ENCODE data around the gene NECAP2.

NECAP2 gene, protein sequence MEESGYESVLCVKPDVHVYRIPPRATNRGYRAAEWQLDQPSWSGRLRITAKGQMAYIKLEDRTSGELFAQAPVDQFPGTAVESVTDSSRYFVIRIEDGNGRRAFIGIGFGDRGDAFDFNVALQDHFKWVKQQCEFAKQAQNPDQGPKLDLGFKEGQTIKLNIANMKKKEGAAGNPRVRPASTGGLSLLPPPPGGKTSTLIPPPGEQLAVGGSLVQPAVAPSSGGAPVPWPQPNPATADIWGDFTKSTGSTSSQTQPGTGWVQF

GRCh38 chr1:16440470-16441281 is at the start of gene NECAP2:
NECAP2 (plus strand) TSS chr1:16440724; CDS start chr1:16440762, 38 bp downstream.
- peak; percentile 99 for DNase-seq

GRCh38 chr1:16391411-16391810 is 49.1 kb upstream of the NECAP2 start:
- DNase-seq: no peak

DNA sequence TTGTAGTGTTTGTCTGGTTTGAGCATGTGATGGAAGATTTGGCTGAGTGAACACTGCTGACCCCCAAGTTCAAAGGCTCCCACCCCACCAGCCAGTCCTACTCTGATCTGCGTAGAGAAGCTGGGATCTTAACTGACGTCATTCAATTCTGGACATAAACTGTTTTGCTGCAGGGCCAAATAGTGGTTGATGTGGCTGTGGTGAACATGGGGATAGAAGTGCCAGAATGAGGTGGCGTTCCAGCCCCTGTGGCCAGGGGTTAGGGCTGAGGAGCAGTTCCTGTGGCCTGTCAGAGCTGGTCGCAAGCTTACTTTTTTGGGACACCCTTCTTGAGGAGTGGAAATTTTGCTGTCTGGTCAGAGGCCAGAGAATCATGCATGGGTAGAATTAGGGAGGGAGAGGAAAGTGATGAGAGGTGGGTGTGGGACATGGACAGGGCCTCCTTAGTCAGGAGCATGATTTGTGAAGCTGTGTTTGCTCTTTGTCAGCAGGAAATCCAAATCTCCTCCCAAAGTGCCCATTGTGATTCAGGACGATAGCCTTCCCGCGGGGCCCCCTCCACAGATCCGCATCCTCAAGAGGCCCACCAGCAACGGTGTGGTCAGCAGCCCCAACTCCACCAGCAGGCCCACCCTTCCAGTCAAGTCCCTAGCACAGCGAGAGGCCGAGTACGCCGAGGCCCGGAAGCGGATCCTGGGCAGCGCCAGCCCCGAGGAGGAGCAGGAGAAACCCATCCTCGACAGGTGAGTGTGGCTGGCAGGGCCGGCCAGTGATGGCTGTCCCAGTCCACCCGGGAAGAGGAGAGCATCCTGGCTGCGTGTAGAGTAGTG is 47.6 kb upstream of the NECAP2 start:
- DNase-seq: no peak

- DNase-seq: no peak
These were observed 46.7 kb upstream of the NECAP2 start for GRCh38 chr1:16393570-16394521.

- DNase-seq: no peak
These were observed 45.5 kb upstream of the NECAP2 start for GRCh38 chr1:16394977-16395376.

DNA sequence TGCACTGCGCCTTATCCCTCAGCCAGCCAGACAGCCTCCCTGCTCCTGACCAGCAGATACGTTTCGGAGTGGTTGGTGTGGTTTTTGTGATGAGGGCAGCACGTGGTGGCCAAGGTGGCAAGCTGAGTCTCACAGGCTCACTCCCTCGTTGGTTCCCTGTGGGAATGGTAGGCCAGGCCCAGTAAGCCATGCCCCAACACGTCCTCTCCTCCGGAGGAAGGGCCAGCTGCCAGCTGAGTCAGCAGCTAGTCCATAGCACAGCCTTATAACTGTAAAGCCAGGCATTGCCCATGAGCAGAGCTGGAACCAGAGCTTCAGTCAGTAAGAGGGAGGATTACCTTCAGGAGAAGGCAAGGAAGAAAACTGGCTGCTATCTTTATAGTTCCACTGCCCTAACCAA is 43.9 kb upstream of the NECAP2 start:
- DNase-seq: no peak

GRCh38 chr1:16397120-16397519 is 43.4 kb upstream of the NECAP2 start:
- DNase-seq: no peak

DNA sequence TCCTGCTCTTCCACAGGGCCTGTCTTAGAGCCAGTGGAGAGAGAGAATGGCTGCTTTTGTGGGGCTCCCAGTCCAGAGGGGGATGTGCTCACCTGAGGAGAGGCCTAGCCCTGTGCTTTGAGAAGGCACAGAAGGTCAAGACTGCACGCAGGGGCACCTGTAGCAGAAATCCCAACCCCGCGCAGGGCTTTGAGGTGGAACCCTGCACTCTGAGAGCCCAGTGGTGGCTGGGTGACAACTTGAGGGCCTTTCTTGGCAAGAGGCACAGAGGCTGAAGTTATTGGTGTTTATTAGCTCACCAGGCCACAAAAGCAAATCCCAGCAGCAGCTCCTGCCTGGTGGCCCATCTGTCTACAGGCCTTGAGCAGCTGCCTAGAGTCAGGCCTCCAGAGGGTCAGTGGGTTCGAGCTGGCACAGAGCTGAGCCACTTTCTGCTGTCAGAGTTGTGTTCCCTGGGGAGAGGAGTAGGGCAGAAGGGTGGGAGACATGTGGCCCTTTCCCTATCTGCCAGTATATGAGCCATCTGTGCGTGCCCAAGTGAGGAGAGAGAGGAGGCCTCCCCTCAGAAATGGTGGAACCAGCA is 42.1 kb upstream of the NECAP2 start:
- DNase-seq: no peak

- no peak for DNase-seq
These were observed 37.8 kb upstream of the NECAP2 start for GRCh38 chr1:16402742-16403141.

- no peak for DNase-seq
These were observed 35.1 kb upstream of the NECAP2 start for GRCh38 chr1:16405441-16405840.

DNA sequence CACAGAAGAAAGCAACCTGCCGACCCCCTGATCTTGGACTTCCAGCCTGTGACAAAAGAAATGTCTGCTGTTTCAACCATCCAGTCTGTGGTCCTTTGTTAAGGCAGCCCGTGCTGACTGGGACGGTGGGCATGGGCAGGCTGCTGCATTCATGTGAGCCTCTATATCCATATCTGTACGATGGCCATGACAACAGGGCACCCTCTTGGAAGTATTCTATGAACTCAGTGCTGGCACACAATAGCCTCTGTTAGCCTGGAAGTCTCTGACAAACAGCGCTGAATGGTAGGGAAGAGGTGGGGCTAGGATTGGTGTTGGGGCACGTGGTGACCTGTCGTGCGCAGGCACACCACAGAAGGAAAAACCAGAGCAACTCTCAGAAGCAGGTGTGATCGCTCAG is 33.7 kb upstream of the NECAP2 start:
- no peak for DNase-seq

DNA sequence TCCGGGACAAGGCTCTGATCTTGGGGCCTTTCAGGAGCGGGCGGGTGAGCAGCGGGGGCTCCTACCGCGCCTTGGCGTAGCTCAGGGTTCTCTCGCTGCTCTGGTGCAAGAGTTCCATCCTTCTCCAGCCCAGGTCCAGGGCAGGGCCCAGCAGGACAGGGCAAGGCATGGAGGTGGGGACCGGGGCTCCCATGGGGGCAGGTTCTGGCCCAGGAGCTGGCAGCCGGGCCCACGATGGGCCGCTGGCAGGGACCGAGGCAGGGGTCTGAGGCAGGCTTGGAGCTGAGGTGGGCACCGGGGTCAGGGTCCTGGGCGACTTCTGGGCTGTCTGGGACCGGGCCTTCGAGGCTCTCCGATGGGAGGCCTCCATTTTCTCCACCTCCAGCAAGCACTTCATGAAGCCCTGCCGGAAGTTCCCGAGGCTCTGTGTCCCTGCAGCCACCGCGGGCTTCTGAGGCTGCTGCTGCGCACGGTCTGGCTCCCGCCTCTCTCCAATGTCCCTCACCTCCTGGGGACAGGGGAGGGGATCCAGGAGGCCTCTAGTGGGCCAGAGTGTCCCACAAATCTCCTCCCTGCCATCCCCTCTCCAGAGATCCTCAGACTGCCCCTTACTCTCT is 30.9 kb upstream of the NECAP2 start:
- DNase-seq: no peak

GRCh38 chr1:16410803-16411202 is 29.7 kb upstream of the NECAP2 start:
- no peak for DNase-seq

DNA sequence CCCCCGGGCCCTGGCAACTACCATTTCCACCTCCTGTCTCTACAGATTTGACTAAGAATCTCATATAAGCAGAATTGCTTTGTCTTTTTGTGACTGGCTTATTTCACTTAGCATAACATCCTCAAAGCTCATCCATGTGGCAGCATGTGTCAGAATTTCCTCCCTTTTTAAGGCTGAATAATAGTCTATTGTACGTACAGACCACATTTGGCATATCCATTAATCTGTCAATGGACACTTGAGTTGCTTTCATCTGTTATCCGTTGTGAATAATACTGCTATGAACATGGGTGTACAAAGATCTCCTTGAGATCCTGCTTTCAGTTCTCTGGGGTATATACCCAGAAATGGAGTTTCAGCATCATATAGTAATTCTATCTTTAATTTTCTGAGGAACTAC is 27.3 kb upstream of the NECAP2 start:
- no peak for DNase-seq

- DNase-seq: peak; percentile 36
These were observed 21.6 kb upstream of the NECAP2 start for GRCh38 chr1:16418823-16419425.

GRCh38 chr1:16420424-16421118 is 20.0 kb upstream of the NECAP2 start:
- peak; percentile 77 for DNase-seq

DNA sequence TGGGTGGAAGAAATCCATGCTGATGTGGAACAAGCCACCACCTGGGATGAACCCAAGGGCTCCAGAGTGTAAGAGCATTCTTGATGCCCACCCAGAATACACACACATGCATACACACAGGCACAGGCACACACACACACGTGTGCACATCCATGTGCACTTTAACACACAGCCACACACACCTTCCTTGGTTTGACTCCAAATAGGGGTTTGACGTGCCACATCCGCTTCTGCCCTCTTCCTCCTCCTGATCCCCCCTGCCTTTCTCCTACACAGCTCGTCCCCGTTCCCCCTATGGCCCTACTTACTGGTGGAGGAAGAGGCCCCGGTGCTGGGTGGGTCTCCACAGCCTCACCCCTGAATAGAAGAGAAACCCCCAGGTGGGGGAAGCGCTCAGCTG is 19.3 kb upstream of the NECAP2 start:
- no peak for DNase-seq

DNA sequence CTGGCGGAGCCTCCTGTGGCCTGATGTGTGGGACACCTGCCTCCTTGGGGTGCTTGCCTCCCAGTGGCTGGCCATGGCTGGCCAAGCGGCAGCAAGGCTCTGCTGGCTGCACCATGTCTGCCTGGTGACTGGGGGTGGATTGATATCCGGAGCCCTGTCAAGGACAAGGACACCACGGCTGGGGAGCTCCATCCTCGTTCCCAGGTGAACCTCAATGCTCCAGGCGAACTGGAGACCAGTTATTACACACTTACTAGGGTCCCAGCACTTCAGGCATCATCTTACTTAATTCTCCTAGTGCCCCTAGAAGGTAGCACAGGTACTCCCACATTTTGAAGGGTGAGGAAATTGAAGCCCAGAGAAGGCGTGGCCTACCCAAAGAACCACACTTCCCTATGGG is 18.5 kb upstream of the NECAP2 start:
- DNase-seq: no peak

GRCh38 chr1:16425125-16426025 is 15.1 kb upstream of the NECAP2 start:
- no peak for DNase-seq

Measured in stimulated activated CD8-positive, alpha-beta memory T cell treated with anti-CD3 and anti-CD28 coated beads, Interleukin-4, amount 100 ng/mL, for 48 hours (primary cell).